HEK293 (cell line): ENCODE data around the gene HOXD10.

Experiments
- CTCF ChIA-PET: fragments of 350-600 bp; formaldehyde crosslinking; extraction: SDS; loops from one replicate; lab custom pipeline; 2021; ENCODE audit warnings: antibody characterized with exemption; lab: Yijun Ruan, JAX
- POLR2A ChIA-PET: fragments of 300-600 bp; formaldehyde crosslinking; extraction: SDS; loops from one replicate; lab custom pipeline; 2020; ENCODE audit warnings: antibody characterized with exemption, inconsistent platforms; lab: Yijun Ruan, JAX
- H3K27ac ChIP-seq: fragments of 200-500 bp; sonication (Bioruptor generic); 2 replicates; pipeline ENCODE4 v1.5.1; 2014; ENCODE audit warnings: low read depth, low read length, control low read depth, inconsistent platforms; ENCODE audit errors: extremely low read depth
- H3K36me3 ChIP-seq, 2 experiments: fragments of 200-500 bp in 1 of 2; sonication (Bioruptor generic) in 1 of 2; 1 replicate in 1 of 2; 2 replicates in 1 of 2; pipeline ENCODE4 v1.5.1; 2014 to 2017; ENCODE audit warnings: inconsistent platforms in 2 of 2, low read length in 2 of 2; ENCODE audit not compliant: control insufficient read depth in 2 of 2, insufficient read depth in 1 of 2
- H3K4me1 ChIP-seq: fragments of 200-500 bp; sonication (Bioruptor generic); 2 replicates; pipeline ENCODE4 v1.5.1; 2014; ENCODE audit warnings: mild to moderate bottlenecking, low read length, inconsistent platforms; ENCODE audit not compliant: control insufficient read depth, insufficient read depth
- H3K4me3 ChIP-seq: 2 replicates; pipeline ENCODE4 v1.5.1; 2011; ENCODE audit warnings: low read depth, mild to moderate bottlenecking, control low read depth, low read length, moderate library complexity
- H3K9me3 ChIP-seq: fragments of 200-500 bp; sonication (Bioruptor generic); 2 replicates; pipeline ENCODE4 v1.5.1; 2014; ENCODE audit warnings: low read depth, low read length, inconsistent platforms; ENCODE audit not compliant: control insufficient read depth, insufficient read depth
- HOXC10 ChIP-seq: sonication (generic); formaldehyde crosslinking; IDR thresholded peaks from 2 replicates; pipeline ENCODE4 v1.8.1; 2023; ENCODE audit warnings: mild to moderate bottlenecking, missing genetic modification reagents
- YY1 ChIP-seq: fragments of 450-650 bp; formaldehyde crosslinking; IDR thresholded peaks from 2 replicates; pipeline ENCODE4 v1.5.1; 2018; ENCODE audit warnings: missing biosample characterization, missing genetic modification characterization
- ZBTB1 ChIP-seq: fragments of 450-650 bp; formaldehyde crosslinking; IDR thresholded peaks from 2 replicates; pipeline ENCODE4 v1.5.1; 2016; ENCODE audit warnings: missing biosample characterization, missing genetic modification characterization
- ZBTB7A ChIP-seq: fragments of 450-650 bp; formaldehyde crosslinking; IDR thresholded peaks from 2 replicates; pipeline ENCODE4 v1.5.1; 2016; ENCODE audit warnings: low read depth, missing biosample characterization, missing genetic modification characterization
- ZFP37 ChIP-seq: fragments of 450-650 bp; formaldehyde crosslinking; IDR thresholded peaks from 2 replicates; pipeline ENCODE4 v1.5.1; 2016; ENCODE audit warnings: missing biosample characterization, missing genetic modification characterization
- ZNF132 ChIP-seq: fragments of 450-650 bp; formaldehyde crosslinking; IDR thresholded peaks from 2 replicates; pipeline ENCODE4 v1.5.1; 2017; ENCODE audit warnings: missing biosample characterization, missing genetic modification characterization, borderline replicate concordance
- ZNF148 ChIP-seq: fragments of 450-650 bp; formaldehyde crosslinking; IDR thresholded peaks from 2 replicates; pipeline ENCODE4 v1.5.0; 2017; ENCODE audit warnings: missing biosample characterization, missing genetic modification characterization, borderline replicate concordance
- ZNF19 ChIP-seq: fragments of 450-650 bp; formaldehyde crosslinking; IDR thresholded peaks from 2 replicates; pipeline ENCODE4; 2016; ENCODE audit warnings: missing biosample characterization, missing genetic modification characterization, low read depth
- ZNF311 ChIP-seq: fragments of 450-650 bp; formaldehyde crosslinking; IDR thresholded peaks from 2 replicates; pipeline ENCODE4 v1.5.1; 2017; ENCODE audit warnings: missing biosample characterization, missing genetic modification characterization, borderline replicate concordance
- ZNF335 ChIP-seq: fragments of 450-650 bp; formaldehyde crosslinking; conservative IDR thresholded peaks from 2 replicates; pipeline ENCODE4 v1.5.1; 2016; ENCODE audit warnings: missing biosample characterization, missing genetic modification characterization
- ZNF426 ChIP-seq: fragments of 450-650 bp; formaldehyde crosslinking; IDR thresholded peaks from 2 replicates; pipeline ENCODE4 v1.5.1; 2017; ENCODE audit warnings: missing biosample characterization, missing genetic modification characterization, mild to moderate bottlenecking, inconsistent platforms, moderate library complexity
- ZNF645 ChIP-seq: fragments of 450-650 bp; formaldehyde crosslinking; IDR thresholded peaks from 2 replicates; pipeline ENCODE4; 2016; ENCODE audit warnings: missing biosample characterization, missing genetic modification characterization
- ZNF785 ChIP-seq: fragments of 450-650 bp; formaldehyde crosslinking; IDR thresholded peaks from 2 replicates; pipeline ENCODE4 v1.5.1; 2016; ENCODE audit warnings: missing biosample characterization, missing genetic modification characterization
- ZNF837 ChIP-seq: fragments of 450-650 bp; formaldehyde crosslinking; IDR thresholded peaks from 2 replicates; pipeline ENCODE4 v1.5.1; 2016; ENCODE audit warnings: missing biosample characterization, missing genetic modification characterization
- TF ChIP-seq, protein P1 (sequence below): fragments of 450-650 bp; formaldehyde crosslinking; IDR thresholded peaks from 2 replicates; pipeline ENCODE4 v1.5.1; 2016; ENCODE audit warnings: missing biosample characterization, missing genetic modification characterization
- TF ChIP-seq, protein P2 (sequence below): fragments of 450-650 bp; formaldehyde crosslinking; IDR thresholded peaks from 2 replicates; pipeline ENCODE4 v1.5.1; 2016; ENCODE audit warnings: missing biosample characterization, missing genetic modification characterization, borderline replicate concordance
- TF ChIP-seq, protein P3 (sequence below): fragments of 450-650 bp; formaldehyde crosslinking; IDR thresholded peaks from 2 replicates; pipeline ENCODE4 v1.5.1; 2016; ENCODE audit warnings: missing biosample characterization, missing genetic modification characterization

HOXD10 gene

GRCh38 chr2:176154576-176155252, 38.1 kb downstream of the HOXD10 start:
- Histone ChIP-seq H3K27ac (no peak overlapping the region), H3K36me3 (peaks cover 0 to 40% of the 10 kb centered on the region in 2 experiments; a peak in 1 of 3 replicates), H3K4me3 (no peak overlapping the region), H3K9me3 (no peaks in the 10 kb centered on the region), H3K4me1 (peaks cover 17% of the 10 kb centered on the region)
- ChIA-PET POLR2A (interaction anchor here (0.6 kb wide), 1 partner anchor 36 kb away, joined by 5 read pairs; no protein-coding TSS in a partner anchor), CTCF (interaction anchor here (0.6 to 2.9 kb wide), 5 partner anchors 12 to 300 kb away, joined by 3 to 17 read pairs (median 3); no protein-coding TSS in a partner anchor)
- TF ChIP-seq ZBTB1 (tag by site-specific recombination): no peak
- TF ChIP-seq, protein P1, sequence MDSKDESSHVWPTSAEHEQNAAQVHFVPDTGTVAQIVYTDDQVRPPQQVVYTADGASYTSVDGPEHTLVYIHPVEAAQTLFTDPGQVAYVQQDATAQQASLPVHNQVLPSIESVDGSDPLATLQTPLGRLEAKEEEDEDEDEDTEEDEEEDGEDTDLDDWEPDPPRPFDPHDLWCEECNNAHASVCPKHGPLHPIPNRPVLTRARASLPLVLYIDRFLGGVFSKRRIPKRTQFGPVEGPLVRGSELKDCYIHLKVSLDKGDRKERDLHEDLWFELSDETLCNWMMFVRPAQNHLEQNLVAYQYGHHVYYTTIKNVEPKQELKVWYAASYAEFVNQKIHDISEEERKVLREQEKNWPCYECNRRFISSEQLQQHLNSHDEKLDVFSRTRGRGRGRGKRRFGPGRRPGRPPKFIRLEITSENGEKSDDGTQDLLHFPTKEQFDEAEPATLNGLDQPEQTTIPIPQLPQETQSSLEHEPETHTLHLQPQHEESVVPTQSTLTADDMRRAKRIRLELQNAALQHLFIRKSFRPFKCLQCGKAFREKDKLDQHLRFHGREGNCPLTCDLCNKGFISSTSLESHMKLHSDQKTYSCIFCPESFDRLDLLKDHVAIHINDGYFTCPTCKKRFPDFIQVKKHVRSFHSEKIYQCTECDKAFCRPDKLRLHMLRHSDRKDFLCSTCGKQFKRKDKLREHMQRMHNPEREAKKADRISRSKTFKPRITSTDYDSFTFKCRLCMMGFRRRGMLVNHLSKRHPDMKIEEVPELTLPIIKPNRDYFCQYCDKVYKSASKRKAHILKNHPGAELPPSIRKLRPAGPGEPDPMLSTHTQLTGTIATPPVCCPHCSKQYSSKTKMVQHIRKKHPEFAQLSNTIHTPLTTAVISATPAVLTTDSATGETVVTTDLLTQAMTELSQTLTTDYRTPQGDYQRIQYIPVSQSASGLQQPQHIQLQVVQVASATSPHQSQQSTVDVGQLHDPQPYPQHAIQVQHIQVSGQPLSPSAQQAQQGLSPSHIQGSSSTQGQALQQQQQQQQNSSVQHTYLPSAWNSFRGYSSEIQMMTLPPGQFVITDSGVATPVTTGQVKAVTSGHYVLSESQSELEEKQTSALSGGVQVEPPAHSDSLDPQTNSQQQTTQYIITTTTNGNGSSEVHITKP (tag by site-specific recombination): peak; percentile 65; the same call in 1 of the 2 replicates

GRCh38 chr2:176155356-176156044, 38.9 kb downstream of the HOXD10 start:
- ChIA-PET CTCF (interaction anchor here (0.7 to 1.2 kb wide), 4 partner anchors 12 to 1466 kb away, joined by 3 to 4 read pairs (median 3); no protein-coding TSS in a partner anchor), POLR2A (interaction anchor here (1.0 to 1.3 kb wide), 2 partner anchors 15 to 499 kb away, joined by 3 read pairs; no protein-coding TSS in a partner anchor)
- Histone ChIP-seq H3K27ac (no peak overlapping the region), H3K9me3 (no peaks in the 10 kb centered on the region), H3K4me3 (no peak overlapping the region), H3K36me3 (peaks cover 0 to 37% of the 10 kb centered on the region in 2 experiments; a peak in 1 of 3 replicates), H3K4me1 (peaks cover 17% of the 10 kb centered on the region)
- no peak for TF ChIP-seq ZNF335 (tag by site-specific recombination)
- no peak for TF ChIP-seq ZNF132 (tag by site-specific recombination)
- no peak for TF ChIP-seq ZNF785 (tag by site-specific recombination)
- no peak for TF ChIP-seq ZBTB7A (tag by site-specific recombination)
- TF ChIP-seq ZNF311: no peak
- no peak for TF ChIP-seq ZNF426 (tag by site-specific recombination)
- TF ChIP-seq ZNF645 (tag by site-specific recombination): no peak
- TF ChIP-seq, protein P2, sequence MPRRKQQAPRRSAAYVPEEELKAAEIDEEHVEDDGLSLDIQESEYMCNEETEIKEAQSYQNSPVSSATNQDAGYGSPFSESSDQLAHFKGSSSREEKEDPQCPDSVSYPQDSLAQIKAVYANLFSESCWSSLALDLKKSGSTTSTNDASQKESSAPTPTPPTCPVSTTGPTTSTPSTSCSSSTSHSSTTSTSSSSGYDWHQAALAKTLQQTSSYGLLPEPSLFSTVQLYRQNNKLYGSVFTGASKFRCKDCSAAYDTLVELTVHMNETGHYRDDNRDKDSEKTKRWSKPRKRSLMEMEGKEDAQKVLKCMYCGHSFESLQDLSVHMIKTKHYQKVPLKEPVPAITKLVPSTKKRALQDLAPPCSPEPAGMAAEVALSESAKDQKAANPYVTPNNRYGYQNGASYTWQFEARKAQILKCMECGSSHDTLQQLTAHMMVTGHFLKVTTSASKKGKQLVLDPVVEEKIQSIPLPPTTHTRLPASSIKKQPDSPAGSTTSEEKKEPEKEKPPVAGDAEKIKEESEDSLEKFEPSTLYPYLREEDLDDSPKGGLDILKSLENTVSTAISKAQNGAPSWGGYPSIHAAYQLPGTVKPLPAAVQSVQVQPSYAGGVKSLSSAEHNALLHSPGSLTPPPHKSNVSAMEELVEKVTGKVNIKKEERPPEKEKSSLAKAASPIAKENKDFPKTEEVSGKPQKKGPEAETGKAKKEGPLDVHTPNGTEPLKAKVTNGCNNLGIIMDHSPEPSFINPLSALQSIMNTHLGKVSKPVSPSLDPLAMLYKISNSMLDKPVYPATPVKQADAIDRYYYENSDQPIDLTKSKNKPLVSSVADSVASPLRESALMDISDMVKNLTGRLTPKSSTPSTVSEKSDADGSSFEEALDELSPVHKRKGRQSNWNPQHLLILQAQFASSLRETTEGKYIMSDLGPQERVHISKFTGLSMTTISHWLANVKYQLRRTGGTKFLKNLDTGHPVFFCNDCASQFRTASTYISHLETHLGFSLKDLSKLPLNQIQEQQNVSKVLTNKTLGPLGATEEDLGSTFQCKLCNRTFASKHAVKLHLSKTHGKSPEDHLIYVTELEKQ (tag by site-specific recombination): no peak
- TF ChIP-seq YY1: no peak
- TF ChIP-seq, protein P3, sequence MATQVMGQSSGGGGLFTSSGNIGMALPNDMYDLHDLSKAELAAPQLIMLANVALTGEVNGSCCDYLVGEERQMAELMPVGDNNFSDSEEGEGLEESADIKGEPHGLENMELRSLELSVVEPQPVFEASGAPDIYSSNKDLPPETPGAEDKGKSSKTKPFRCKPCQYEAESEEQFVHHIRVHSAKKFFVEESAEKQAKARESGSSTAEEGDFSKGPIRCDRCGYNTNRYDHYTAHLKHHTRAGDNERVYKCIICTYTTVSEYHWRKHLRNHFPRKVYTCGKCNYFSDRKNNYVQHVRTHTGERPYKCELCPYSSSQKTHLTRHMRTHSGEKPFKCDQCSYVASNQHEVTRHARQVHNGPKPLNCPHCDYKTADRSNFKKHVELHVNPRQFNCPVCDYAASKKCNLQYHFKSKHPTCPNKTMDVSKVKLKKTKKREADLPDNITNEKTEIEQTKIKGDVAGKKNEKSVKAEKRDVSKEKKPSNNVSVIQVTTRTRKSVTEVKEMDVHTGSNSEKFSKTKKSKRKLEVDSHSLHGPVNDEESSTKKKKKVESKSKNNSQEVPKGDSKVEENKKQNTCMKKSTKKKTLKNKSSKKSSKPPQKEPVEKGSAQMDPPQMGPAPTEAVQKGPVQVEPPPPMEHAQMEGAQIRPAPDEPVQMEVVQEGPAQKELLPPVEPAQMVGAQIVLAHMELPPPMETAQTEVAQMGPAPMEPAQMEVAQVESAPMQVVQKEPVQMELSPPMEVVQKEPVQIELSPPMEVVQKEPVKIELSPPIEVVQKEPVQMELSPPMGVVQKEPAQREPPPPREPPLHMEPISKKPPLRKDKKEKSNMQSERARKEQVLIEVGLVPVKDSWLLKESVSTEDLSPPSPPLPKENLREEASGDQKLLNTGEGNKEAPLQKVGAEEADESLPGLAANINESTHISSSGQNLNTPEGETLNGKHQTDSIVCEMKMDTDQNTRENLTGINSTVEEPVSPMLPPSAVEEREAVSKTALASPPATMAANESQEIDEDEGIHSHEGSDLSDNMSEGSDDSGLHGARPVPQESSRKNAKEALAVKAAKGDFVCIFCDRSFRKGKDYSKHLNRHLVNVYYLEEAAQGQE (tag by site-specific recombination): no peak
- no peak for TF ChIP-seq ZNF19 (tag by site-specific recombination)
- TF ChIP-seq ZFP37 (tag by site-specific recombination): no peak
- no peak for TF ChIP-seq ZNF837 (tag by site-specific recombination)
- no peak for TF ChIP-seq ZNF148 (tag by site-specific recombination)
- TF ChIP-seq HOXC10 (CRISPR knock-in tag): no peak
